Measurements from ENCODE around the gene PRR4.

Gene PRR4

GRCh38 chr12:10873378-10873777 is 24.1 kb upstream of the PRR4 start:
- no peak for DNase-seq
- TF ChIP-seq, protein P1, sequence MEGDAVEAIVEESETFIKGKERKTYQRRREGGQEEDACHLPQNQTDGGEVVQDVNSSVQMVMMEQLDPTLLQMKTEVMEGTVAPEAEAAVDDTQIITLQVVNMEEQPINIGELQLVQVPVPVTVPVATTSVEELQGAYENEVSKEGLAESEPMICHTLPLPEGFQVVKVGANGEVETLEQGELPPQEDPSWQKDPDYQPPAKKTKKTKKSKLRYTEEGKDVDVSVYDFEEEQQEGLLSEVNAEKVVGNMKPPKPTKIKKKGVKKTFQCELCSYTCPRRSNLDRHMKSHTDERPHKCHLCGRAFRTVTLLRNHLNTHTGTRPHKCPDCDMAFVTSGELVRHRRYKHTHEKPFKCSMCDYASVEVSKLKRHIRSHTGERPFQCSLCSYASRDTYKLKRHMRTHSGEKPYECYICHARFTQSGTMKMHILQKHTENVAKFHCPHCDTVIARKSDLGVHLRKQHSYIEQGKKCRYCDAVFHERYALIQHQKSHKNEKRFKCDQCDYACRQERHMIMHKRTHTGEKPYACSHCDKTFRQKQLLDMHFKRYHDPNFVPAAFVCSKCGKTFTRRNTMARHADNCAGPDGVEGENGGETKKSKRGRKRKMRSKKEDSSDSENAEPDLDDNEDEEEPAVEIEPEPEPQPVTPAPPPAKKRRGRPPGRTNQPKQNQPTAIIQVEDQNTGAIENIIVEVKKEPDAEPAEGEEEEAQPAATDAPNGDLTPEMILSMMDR (IDR thresholded peaks at IDR 0.05; ENCODE audit: low read depth, low read length): no peak
- Histone ChIP-seq H3K36me3 (no peaks in the 10 kb centered on the region), H3K4me3 (ENCODE audit: low read depth, low read length) (no peak overlapping the region), H3K27me3 (ENCODE audit: insufficient read depth, low read depth, severe bottlenecking) (no peaks in the 10 kb centered on the region), H3K27ac (no peak overlapping the region), H3K9me3 (ENCODE audit: severe bottlenecking) (no peaks in the 10 kb centered on the region)

GRCh38 chr12:10867381-10867780 is 18.1 kb upstream of the PRR4 start:
- Histone ChIP-seq H3K27me3 (ENCODE audit: insufficient read depth, low read depth, severe bottlenecking) (no peaks in the 10 kb centered on the region), H3K36me3 (no peaks in the 10 kb centered on the region), H3K27ac (no peak overlapping the region), H3K4me3 (ENCODE audit: low read depth, low read length) (no peak overlapping the region), H3K9me3 (ENCODE audit: severe bottlenecking) (no peaks in the 10 kb centered on the region)
- TF ChIP-seq, protein P1 (IDR thresholded peaks at IDR 0.05; ENCODE audit: low read depth, low read length): no peak
- no peak for DNase-seq

GRCh38 chr12:10863512-10864218 is 14.4 kb upstream of the PRR4 start:
- H3K9me3 ChIP-seq (ENCODE audit: severe bottlenecking): no peaks in the 10 kb centered on the region
- no peak overlapping the region for H3K4me3 ChIP-seq (ENCODE audit: low read depth, low read length)
- H3K27ac ChIP-seq: no peak overlapping the region
- no peak for DNase-seq
- no peaks in the 10 kb centered on the region for H3K36me3 ChIP-seq
- TF ChIP-seq, protein P1 (IDR thresholded peaks at IDR 0.05; ENCODE audit: low read depth, low read length): no peak
- no peaks in the 10 kb centered on the region for H3K27me3 ChIP-seq (ENCODE audit: insufficient read depth, low read depth, severe bottlenecking)

- Histone ChIP-seq H3K36me3 (no peaks in the 10 kb centered on the region), H3K27me3 (ENCODE audit: insufficient read depth, low read depth, severe bottlenecking) (no peaks in the 10 kb centered on the region), H3K27ac (no peak overlapping the region), H3K9me3 (ENCODE audit: severe bottlenecking) (peaks cover 5% of the 10 kb centered on the region), H3K4me3 (ENCODE audit: low read depth, low read length) (no peak overlapping the region)
- TF ChIP-seq, protein P1 (IDR thresholded peaks at IDR 0.05; ENCODE audit: low read depth, low read length): no peak
- DNase-seq: no peak
Measured at GRCh38 chr12:10861366-10861765, 12.1 kb upstream of the PRR4 start.

- H3K36me3 ChIP-seq: no peaks in the 10 kb centered on the region
- no peak overlapping the region for H3K27ac ChIP-seq
- DNase-seq: no peak
- no peaks in the 10 kb centered on the region for H3K27me3 ChIP-seq (ENCODE audit: insufficient read depth, low read depth, severe bottlenecking)
- H3K9me3 ChIP-seq (ENCODE audit: severe bottlenecking): peaks cover 8% of the 10 kb centered on the region
- no peak overlapping the region for H3K4me3 ChIP-seq (ENCODE audit: low read depth, low read length)
- TF ChIP-seq, protein P1 (IDR thresholded peaks at IDR 0.05; ENCODE audit: low read depth, low read length): no peak
Measured at GRCh38 chr12:10855807-10856206, 6.5 kb upstream of the PRR4 start.

GRCh38 chr12:10853776-10854175 is 4.5 kb upstream of the PRR4 start:
- no peaks in the 10 kb centered on the region for H3K27me3 ChIP-seq (ENCODE audit: insufficient read depth, low read depth, severe bottlenecking)
- H3K9me3 ChIP-seq (ENCODE audit: severe bottlenecking): peaks cover 8% of the 10 kb centered on the region
- TF ChIP-seq, protein P1 (IDR thresholded peaks at IDR 0.05; ENCODE audit: low read depth, low read length): no peak
- no peak overlapping the region for H3K4me3 ChIP-seq (ENCODE audit: low read depth, low read length)
- no peak for DNase-seq
- no peaks in the 10 kb centered on the region for H3K36me3 ChIP-seq
- H3K27ac ChIP-seq: no peak overlapping the region

Data from WERI-Rb-1 (cell line).